ENCODE results near the gene TGFB2. TPM values are rescaled to one million over a fixed set of nuclear protein-coding genes. Genes with fewer than 3 reads are reported as not detected.
A peak's percentile ranks its signal among the peaks of the same experiment; 100 is the strongest.

The TGFB2 gene
- total RNA-seq, 4 donors from 2014 or later: 4.9 to 43.2 (median 12.0) TPM

DNA sequence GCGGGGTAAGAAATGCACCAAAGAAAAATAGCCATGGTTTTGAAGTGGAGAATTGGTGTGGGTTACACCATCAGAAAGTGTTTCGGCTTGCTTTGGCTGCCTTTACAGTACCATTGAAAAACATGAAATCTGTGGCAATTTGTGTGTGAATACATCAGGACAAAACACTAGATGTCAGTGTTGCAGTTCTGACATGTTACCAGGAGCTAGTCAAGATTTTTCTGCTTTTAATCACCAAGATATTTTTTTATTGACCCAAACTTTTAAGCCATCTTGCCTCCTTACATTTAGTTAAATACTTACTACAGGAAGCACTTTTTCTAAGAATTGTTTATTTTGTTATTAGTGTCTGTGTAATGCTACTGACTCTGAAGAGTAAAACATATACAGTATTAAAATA lies 45.7 kb upstream of the TGFB2 start:
- H3K4me1 ChIP-seq: no peaks in the 10 kb centered on the region
- intact Hi-C loops (cut with DNase I; ENCODE audit: low total_unique reads): no loop called here
- DNase-seq: no peak
- no peaks in the 10 kb centered on the region for H3K9me3 ChIP-seq
- H3K4me3 ChIP-seq: no peak overlapping the region
- H3K27me3 ChIP-seq: no peaks in the 10 kb centered on the region
- no peaks in the 10 kb centered on the region for H3K36me3 ChIP-seq
- TF ChIP-seq, protein P1, sequence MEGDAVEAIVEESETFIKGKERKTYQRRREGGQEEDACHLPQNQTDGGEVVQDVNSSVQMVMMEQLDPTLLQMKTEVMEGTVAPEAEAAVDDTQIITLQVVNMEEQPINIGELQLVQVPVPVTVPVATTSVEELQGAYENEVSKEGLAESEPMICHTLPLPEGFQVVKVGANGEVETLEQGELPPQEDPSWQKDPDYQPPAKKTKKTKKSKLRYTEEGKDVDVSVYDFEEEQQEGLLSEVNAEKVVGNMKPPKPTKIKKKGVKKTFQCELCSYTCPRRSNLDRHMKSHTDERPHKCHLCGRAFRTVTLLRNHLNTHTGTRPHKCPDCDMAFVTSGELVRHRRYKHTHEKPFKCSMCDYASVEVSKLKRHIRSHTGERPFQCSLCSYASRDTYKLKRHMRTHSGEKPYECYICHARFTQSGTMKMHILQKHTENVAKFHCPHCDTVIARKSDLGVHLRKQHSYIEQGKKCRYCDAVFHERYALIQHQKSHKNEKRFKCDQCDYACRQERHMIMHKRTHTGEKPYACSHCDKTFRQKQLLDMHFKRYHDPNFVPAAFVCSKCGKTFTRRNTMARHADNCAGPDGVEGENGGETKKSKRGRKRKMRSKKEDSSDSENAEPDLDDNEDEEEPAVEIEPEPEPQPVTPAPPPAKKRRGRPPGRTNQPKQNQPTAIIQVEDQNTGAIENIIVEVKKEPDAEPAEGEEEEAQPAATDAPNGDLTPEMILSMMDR (IDR thresholded peaks at IDR 0.05): peak in 1 of 4 experiments; percentile 31
- no peak for TF ChIP-seq POLR2A (IDR thresholded peaks at IDR 0.05)
- no peak overlapping the region for H3K27ac ChIP-seq

DNA sequence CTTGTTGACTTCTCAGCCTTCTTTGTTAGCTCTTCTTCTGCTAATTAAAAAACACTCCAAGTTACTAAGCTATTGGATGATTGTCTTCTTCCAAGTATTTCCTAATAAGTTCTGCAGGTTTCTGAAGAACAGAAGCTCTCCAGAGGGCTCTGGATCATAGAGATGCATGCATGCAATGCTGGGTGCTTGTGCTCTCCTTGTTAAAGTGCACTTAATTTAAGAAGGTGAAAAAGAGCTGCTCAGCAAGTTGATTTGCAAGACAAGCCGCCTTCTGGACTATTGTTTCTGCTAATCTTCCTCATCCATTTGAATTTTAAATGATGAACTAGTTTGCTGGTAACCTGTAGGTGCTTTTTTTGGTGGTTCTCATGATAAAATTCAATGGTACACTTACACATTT lies 43.9 kb upstream of the TGFB2 start:
- intact Hi-C loops (cut with DNase I; ENCODE audit: low total_unique reads): no loop called here
- Histone ChIP-seq H3K9me3 (no peaks in the 10 kb centered on the region), H3K27ac (no peak overlapping the region), H3K27me3 (no peaks in the 10 kb centered on the region), H3K4me3 (no peak overlapping the region), H3K36me3 (no peaks in the 10 kb centered on the region), H3K4me1 (no peaks in the 10 kb centered on the region)
- no peak for DNase-seq
- TF ChIP-seq, protein P1 (IDR thresholded peaks at IDR 0.05): no peak
- TF ChIP-seq POLR2A (IDR thresholded peaks at IDR 0.05): no peak

DNA sequence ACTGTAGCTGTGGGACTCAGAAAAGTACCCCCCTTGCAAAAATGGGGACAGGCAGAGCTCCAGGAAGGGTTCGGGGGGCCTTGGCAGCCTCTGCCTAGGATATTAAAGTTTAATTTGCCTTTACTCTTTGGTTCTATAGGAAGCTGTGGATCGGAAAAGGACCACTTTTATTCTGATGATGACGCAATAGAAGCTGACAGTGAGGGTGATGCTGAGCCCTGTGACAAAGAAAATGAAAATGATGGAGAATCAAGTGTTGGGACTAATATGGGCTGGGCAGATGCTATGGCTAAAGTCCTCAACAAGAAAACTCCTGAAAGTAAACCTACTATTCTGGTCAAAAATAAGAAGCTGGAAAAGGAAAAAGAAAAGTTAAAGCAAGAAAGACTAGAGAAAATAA lies 43.0 kb upstream of the TGFB2 start:
- Histone ChIP-seq H3K4me1 (no peaks in the 10 kb centered on the region), H3K4me3 (no peak overlapping the region), H3K36me3 (no peaks in the 10 kb centered on the region), H3K27ac (no peak overlapping the region), H3K9me3 (no peaks in the 10 kb centered on the region), H3K27me3 (no peaks in the 10 kb centered on the region)
- no peak for TF ChIP-seq POLR2A (IDR thresholded peaks at IDR 0.05)
- TF ChIP-seq, protein P1 (IDR thresholded peaks at IDR 0.05): no peak
- intact Hi-C loops (cut with DNase I; ENCODE audit: low total_unique reads): no loop called here
- DNase-seq: no peak

DNA sequence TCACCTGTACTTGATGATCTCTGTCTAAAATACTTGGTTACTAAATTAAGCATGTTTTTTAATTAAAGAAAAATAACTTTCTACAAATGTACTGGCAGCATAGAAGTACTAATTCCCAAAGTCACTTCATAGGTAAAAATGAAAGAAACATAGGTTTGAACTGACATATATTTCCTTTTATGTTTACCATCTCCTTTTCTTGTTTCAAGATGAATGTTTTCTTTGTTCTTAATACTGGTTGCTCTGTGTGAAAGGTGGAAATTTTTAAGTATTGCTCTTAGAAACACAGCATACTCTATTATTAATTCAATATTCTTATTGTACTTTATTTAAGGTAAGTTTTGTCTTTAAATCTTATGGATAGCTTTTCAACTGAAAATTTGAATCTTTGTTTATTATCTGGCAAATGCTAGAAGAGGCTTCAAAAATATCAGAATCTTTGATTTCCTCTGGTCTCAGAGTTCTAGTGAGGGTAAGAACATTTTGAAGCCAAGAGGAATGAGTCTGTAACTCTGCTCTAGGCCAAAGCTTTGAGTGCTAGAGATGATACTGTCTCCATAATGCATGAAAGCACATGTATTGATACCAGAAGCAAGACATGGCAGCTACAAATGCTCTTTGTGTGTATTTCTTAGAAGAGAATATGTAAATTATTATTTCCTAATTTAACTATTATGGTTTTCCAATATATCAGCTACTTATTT lies 41.8 kb upstream of the TGFB2 start:
- Histone ChIP-seq H3K9me3 (no peaks in the 10 kb centered on the region), H3K4me3 (no peak overlapping the region), H3K27ac (no peak overlapping the region), H3K4me1 (no peaks in the 10 kb centered on the region), H3K36me3 (no peaks in the 10 kb centered on the region), H3K27me3 (no peaks in the 10 kb centered on the region)
- TF ChIP-seq POLR2A (IDR thresholded peaks at IDR 0.05): no peak
- TF ChIP-seq, protein P1 (IDR thresholded peaks at IDR 0.05): no peak
- no peak for DNase-seq
- intact Hi-C loops (cut with DNase I; ENCODE audit: low total_unique reads): no loop called here

DNA sequence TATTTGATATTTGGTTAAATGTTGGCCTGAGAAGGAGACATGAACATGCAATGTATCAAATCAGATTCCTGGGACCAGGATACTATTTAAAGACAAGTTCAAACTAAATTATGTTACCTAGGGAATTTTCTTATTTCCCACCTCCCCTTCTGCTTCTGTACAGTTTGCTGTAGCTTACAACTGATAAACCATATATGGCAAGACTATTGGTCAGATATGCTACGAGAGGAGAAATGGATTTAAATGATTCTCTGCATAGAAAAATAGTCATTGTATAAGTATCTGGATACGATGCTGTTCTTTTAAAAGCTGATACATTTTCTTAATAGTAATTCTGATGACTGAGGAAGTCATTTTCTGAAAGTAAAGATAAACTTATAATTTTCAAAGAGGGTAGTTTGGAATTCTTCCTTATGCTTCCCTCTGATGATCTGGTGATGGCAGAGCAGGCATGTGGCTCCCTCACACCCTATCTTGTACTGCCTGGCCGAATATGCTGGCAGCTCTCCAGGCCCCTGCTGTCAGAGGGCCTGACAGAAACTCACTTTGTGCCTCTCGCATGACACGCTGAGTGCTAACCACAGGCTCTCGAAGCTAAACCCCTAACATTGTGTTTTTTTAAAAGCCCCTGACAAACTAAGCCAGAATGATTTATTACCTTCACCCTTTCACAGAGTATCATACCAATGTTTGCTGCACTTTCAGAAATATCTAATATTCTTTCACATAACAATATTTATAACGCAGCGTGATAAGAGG lies 40.7 kb upstream of the TGFB2 start:
- TF ChIP-seq, protein P1 (IDR thresholded peaks at IDR 0.05): no peak
- no peaks in the 10 kb centered on the region for H3K36me3 ChIP-seq

More for the DNA sequence above, 40.7 kb upstream of the TGFB2 start:
- Histone ChIP-seq H3K27ac (no peak overlapping the region), H3K9me3 (no peaks in the 10 kb centered on the region), H3K4me1 (no peaks in the 10 kb centered on the region), H3K4me3 (no peak overlapping the region), H3K27me3 (no peaks in the 10 kb centered on the region)
- no peak for DNase-seq
- intact Hi-C loops (cut with DNase I; ENCODE audit: low total_unique reads): no loop called here

Measured in uterus (tissue), 4 donors.